Fibroblast of gingiva (primary cell): ENCODE results near the gene PSMB2.

Experiments used
- DNase-seq: peaks from one replicate; pipeline ENCODE4 v3.0.0-alpha.2; 2011; ENCODE audit warnings: low read depth

The PSMB2 gene

DNA sequence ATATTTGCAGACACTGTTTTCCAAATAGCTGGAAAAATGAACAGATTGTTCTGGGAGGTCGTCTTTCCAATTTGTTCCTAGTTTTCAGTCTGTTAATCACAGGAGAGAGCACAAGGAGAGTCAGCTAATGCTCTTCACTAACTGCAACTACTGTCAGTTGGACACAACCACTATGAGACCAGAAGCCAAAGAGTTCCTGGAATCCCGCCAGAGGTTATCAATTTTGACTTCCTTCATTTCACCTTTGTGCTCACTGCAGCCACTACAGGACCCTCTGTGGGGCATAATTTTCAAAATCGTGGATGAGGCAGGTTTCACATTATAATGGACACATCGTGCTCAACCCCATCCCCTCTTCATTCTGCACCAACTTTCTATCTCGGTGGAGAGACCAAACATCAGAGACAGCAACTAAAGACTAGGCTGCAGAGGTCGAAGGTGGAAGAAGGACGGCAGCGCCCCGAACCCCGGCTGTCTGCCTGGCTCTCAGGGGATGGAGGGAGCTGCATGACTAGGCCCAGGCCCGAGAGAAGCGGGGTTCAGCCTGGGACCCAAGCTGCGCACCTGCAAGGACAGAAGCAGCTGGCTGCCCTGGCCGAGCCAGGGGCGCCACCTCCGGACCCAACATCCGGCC, 84.7 kb downstream of the PSMB2 start:
- no peak for DNase-seq

GRCh38 chr1:35555601-35556477, 85.5 kb downstream of the PSMB2 start:
- no peak for DNase-seq

DNA sequence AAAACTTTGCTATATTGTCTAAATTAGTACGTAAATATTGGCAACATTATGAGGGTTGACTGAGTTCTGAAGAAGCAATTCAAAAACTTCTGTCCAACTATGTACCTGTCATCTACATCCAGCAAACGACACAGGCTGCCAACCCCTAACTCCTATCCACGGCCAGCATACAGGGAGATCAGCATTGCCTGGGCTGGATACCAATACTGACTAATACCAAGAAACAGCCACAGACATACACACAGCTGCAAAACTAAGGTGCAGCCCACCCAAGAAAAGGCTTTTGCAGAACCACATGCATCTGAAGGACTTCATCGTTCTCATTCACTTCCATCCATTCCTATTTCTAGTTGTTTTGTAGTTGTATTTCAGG, 86.1 kb downstream of the PSMB2 start:
- DNase-seq: no peak

GRCh38 chr1:35554266-35555211, 86.8 kb downstream of the PSMB2 start:
- DNase-seq: no peak

DNA sequence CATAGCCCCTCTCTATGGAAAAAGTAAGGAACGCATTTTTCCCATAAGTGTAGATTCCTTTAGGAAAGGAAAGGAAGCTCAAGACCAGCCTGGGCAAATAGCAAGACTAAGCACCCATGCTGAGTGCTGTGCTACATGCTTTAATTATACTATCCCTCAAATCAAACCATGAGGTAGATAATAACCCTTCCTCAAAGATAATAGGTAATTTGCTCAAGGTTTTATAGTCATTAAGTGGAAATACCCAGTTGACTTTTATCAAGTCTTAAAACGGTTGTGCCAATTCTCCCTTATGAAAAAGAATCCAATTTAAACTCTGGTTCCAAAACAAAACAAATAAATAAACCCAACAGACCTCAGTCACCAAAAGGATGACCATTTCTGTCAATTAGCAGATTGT, 87.5 kb downstream of the PSMB2 start:
- DNase-seq: no peak
